HepG2 (cell line): ENCODE results near the gene SAMD10. TPM values are rescaled to one million over a fixed set of nuclear protein-coding genes. Genes with fewer than 3 reads are reported as not detected.

ENCODE experiments used
- CREBL2 ChIP-seq: sonication (generic); formaldehyde crosslinking; IDR thresholded peaks from 2 replicates; pipeline ENCODE4 v1.8.1; 2023; ENCODE audit warnings: missing genetic modification reagents, mild to moderate bottlenecking, borderline replicate concordance
- DMTF1 ChIP-seq: sonication (generic); formaldehyde crosslinking; IDR thresholded peaks from 2 replicates; pipeline ENCODE4 v1.4.0; 2020; ENCODE audit warnings: mild to moderate bottlenecking, missing genetic modification reagents
- EEA1 ChIP-seq: sonication (generic); formaldehyde crosslinking; IDR thresholded peaks from 2 replicates; pipeline ENCODE4 v1.5.1; 2020; ENCODE audit warnings: mild to moderate bottlenecking, missing genetic modification reagents, borderline replicate concordance
- EZH2 ChIP-seq: conservative IDR thresholded peaks from 2 replicates; pipeline ENCODE4 v1.6.1; 2012; ENCODE audit warnings: mild to moderate bottlenecking, low read depth, low read length, moderate library complexity
- GLI4 ChIP-seq: sonication (generic); formaldehyde crosslinking; IDR thresholded peaks from 2 replicates; pipeline ENCODE4 v1.5.1; 2020; ENCODE audit warnings: missing genetic modification reagents, mild to moderate bottlenecking, moderate library complexity, borderline replicate concordance
- GPBP1L1 ChIP-seq: sonication (generic); formaldehyde crosslinking; IDR thresholded peaks from 2 replicates; pipeline ENCODE4 v1.5.0; 2020; ENCODE audit warnings: mild to moderate bottlenecking, missing genetic modification reagents
- MTF2 ChIP-seq: sonication (generic); formaldehyde crosslinking; IDR thresholded peaks from 2 replicates; pipeline ENCODE4 v1.5.0; 2020; ENCODE audit warnings: missing genetic modification reagents, borderline replicate concordance
- NCOR1 ChIP-seq: fragments of 200-600 bp; sonication (generic); IDR thresholded peaks from 2 replicates; pipeline ENCODE4 v1.7.0; 2017; ENCODE audit warnings: antibody characterized with exemption, low read length, borderline replicate concordance
- NFKBIZ ChIP-seq: IDR thresholded peaks from 2 replicates; pipeline ENCODE4 v1.6.1; 2018; ENCODE audit warnings: missing genetic modification reagents, missing compliant biosample characterization
- PAF1 ChIP-seq: IDR thresholded peaks from 2 replicates; pipeline ENCODE4 v1.6.1; 2016; ENCODE audit warnings: missing genetic modification reagents, missing compliant biosample characterization
- SETDB1 ChIP-seq: sonication (generic); formaldehyde crosslinking; IDR thresholded peaks from 2 replicates; pipeline ENCODE4 v1.5.1; 2020; ENCODE audit warnings: missing genetic modification reagents, mild to moderate bottlenecking, borderline replicate concordance
- SMARCC2 ChIP-seq: fragments of 450-650 bp; IDR thresholded peaks from 2 replicates; pipeline ENCODE4 v1.6.1; 2017; ENCODE audit warnings: antibody characterized with exemption, mild to moderate bottlenecking
- TBP ChIP-seq: sonication (generic); formaldehyde crosslinking; IDR thresholded peaks from 2 replicates; pipeline ENCODE4 v1.5.0; 2020; ENCODE audit warnings: missing genetic modification reagents
- TBX2 ChIP-seq: sonication (generic); formaldehyde crosslinking; IDR thresholded peaks from 2 replicates; pipeline ENCODE4 v1.5.0; 2020; ENCODE audit warnings: missing genetic modification reagents, mild to moderate bottlenecking, borderline replicate concordance
- ZNF138 ChIP-seq: sonication (generic); formaldehyde crosslinking; IDR thresholded peaks from 2 replicates; pipeline ENCODE4 v1.5.0; 2020; ENCODE audit warnings: mild to moderate bottlenecking, low read depth, missing genetic modification reagents
- ZNF24 ChIP-seq: fragments of 450-650 bp; IDR thresholded peaks from 2 replicates; pipeline ENCODE4 v1.6.1; 2017; ENCODE audit warnings: antibody characterized with exemption, mild to moderate bottlenecking
- ZNF263 ChIP-seq: sonication (generic); formaldehyde crosslinking; IDR thresholded peaks from 2 replicates; pipeline ENCODE4 v1.4.0; 2020; ENCODE audit warnings: missing genetic modification reagents
- ZNF816 ChIP-seq: sonication (generic); formaldehyde crosslinking; IDR thresholded peaks from 2 replicates; pipeline ENCODE4 v1.8.0; 2022; ENCODE audit warnings: missing genetic modification reagents, mild to moderate bottlenecking, borderline replicate concordance
- polyA plus RNA-seq, 8 experiments: library from polyadenylated mRNA; depleted of rRNA in 3 of 8; stranded (reverse) in 7 of 8; unstranded in 1 of 8; fragments of >200 nt; fragmentation: Illumina TruSeq in 4 of 8; extraction: Trizol in 4 of 8; gene quantifications; 2 replicates each; pipeline versions ENCODE4 v1.2.1 to v1.2.3, GENCODE V29; 2011 to 2016; ENCODE audit warnings: low read depth in 4 of 8, missing spikeins in 1 of 8, mixed read lengths in 1 of 8; ENCODE audit not compliant: insufficient read depth in 1 of 8
- total RNA-seq, 5 experiments: library from RNA; depleted of rRNA; stranded (reverse); fragments of >200 nt; fragmentation: Illumina TruSeq; extraction: Trizol; gene quantifications; 2 replicates each; pipeline ENCODE4 v1.2.3, GENCODE V29; 2016; ENCODE audit warnings: low read depth in 1 of 5
- TF ChIP-seq, protein P1 (sequence below): sonication (generic); formaldehyde crosslinking; IDR thresholded peaks from 2 replicates; pipeline ENCODE4 v1.5.0; 2020; ENCODE audit warnings: missing genetic modification reagents
- TF ChIP-seq, protein P2 (sequence below): sonication (generic); formaldehyde crosslinking; IDR thresholded peaks from 2 replicates; pipeline ENCODE4 v1.4.0; 2020; ENCODE audit warnings: missing genetic modification reagents

SAMD10 gene
- total and polyA plus RNA-seq, 2 of the 13 experiments (the other 11 are each of a cell fraction or from before 2014, with no cell fraction given): 6.1 to 11.0 TPM

DNA sequence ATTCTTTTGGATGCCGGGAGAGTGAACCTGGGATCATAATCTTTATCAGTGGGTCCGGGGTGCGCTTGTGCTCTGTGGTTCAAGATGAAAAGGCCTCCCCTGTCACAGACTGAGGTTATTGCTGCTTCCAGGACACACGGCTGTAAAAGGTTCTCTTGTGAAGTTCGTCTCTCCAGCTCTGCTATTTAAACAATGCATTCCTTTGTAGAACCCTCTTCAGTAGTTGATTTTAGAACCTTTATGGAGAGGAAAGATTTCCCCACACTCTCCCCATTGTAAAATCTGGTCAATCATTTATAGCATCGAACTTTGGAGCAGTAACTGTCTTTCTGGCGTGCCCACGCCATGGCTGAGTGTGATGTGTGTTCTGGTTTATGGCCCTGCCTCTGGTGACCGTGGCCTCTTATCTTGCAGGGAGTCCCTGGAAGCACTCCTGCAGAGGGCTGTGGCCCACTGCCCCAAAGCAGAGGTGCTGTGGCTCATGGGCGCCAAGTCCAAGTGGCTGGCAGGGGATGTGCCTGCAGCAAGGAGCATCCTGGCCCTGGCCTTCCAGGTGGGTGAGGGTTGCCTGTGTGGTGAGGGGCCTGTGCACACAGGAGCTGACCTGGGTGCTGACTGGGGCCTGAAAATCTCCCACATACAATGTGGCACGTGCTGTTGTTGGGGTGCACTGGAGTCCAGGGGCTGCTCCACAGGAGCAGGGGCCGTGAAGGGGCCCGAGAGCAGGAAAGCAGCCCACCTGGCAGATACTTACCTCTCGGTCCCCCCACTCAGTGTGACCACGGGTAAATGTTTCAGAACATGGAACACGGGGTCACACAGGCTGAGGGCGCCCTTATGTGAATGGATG lies 44.9 kb upstream of the SAMD10 start (continued):
- TF ChIP-seq EEA1 (CRISPR knock-in tag) (peak; percentile 94; the same call in 1 of the 2 replicates), TBX2 (peak; percentile 93), PAF1 (no peak), ZNF24 (no peak), NCOR1 (peak; percentile 98), ZNF816 (CRISPR knock-in tag) (no peak), NFKBIZ (CRISPR knock-in tag) (0 out of 2 replicates have a peak, but pooled peaks have one; percentile 70), TBP (CRISPR knock-in tag) (no peak), ZNF138 (peak; percentile 87; the same call in 1 of the 2 replicates), CREBL2 (peak; percentile 49; the same call in 1 of the 2 replicates), MTF2 (CRISPR knock-in tag) (0 out of 2 replicates have a peak, but pooled peaks have one; percentile 16), ZNF263 (CRISPR knock-in tag) (peak; percentile 71), GLI4 (CRISPR knock-in tag) (peak; percentile 72; the same call in 1 of the 2 replicates), GPBP1L1 (no peak), EZH2 (no peak), SMARCC2 (0 out of 2 replicates have a peak, but pooled peaks have one; percentile 22), DMTF1 (0 out of 2 replicates have a peak, but pooled peaks have one; percentile 54), SETDB1 (no peak)
- TF ChIP-seq, protein P1, sequence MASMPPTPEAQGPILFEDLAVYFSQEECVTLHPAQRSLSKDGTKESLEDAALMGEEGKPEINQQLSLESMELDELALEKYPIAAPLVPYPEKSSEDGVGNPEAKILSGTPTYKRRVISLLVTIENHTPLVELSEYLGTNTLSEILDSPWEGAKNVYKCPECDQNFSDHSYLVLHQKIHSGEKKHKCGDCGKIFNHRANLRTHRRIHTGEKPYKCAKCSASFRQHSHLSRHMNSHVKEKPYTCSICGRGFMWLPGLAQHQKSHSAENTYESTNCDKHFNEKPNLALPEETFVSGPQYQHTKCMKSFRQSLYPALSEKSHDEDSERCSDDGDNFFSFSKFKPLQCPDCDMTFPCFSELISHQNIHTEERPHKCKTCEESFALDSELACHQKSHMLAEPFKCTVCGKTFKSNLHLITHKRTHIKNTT (CRISPR knock-in tag): no peak
- TF ChIP-seq, protein P2, sequence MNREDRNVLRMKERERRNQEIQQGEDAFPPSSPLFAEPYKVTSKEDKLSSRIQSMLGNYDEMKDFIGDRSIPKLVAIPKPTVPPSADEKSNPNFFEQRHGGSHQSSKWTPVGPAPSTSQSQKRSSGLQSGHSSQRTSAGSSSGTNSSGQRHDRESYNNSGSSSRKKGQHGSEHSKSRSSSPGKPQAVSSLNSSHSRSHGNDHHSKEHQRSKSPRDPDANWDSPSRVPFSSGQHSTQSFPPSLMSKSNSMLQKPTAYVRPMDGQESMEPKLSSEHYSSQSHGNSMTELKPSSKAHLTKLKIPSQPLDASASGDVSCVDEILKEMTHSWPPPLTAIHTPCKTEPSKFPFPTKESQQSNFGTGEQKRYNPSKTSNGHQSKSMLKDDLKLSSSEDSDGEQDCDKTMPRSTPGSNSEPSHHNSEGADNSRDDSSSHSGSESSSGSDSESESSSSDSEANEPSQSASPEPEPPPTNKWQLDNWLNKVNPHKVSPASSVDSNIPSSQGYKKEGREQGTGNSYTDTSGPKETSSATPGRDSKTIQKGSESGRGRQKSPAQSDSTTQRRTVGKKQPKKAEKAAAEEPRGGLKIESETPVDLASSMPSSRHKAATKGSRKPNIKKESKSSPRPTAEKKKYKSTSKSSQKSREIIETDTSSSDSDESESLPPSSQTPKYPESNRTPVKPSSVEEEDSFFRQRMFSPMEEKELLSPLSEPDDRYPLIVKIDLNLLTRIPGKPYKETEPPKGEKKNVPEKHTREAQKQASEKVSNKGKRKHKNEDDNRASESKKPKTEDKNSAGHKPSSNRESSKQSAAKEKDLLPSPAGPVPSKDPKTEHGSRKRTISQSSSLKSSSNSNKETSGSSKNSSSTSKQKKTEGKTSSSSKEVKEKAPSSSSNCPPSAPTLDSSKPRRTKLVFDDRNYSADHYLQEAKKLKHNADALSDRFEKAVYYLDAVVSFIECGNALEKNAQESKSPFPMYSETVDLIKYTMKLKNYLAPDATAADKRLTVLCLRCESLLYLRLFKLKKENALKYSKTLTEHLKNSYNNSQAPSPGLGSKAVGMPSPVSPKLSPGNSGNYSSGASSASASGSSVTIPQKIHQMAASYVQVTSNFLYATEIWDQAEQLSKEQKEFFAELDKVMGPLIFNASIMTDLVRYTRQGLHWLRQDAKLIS (CRISPR knock-in tag): peak; percentile 36
